IPS-20b (cell line): ENCODE results near the gene CEP95.

Experiments used
- H3K27ac ChIP-seq: one replicate; pipeline ENCODE4 v1.5.1; 2013; ENCODE audit warnings: low read length
- H3K27me3 ChIP-seq: 2 replicates; pipeline ENCODE4 v1.6.1; 2013; ENCODE audit warnings: mild to moderate bottlenecking, low read length, inconsistent platforms; ENCODE audit not compliant: insufficient read depth
- H3K36me3 ChIP-seq: 2 replicates; pipeline ENCODE4 v1.6.1; 2013; ENCODE audit warnings: low read depth, mild to moderate bottlenecking, inconsistent platforms, low read length, moderate library complexity; ENCODE audit not compliant: insufficient read depth
- H3K4me1 ChIP-seq: 2 replicates; pipeline ENCODE4 v1.6.1; 2013; ENCODE audit warnings: mild to moderate bottlenecking, control low read depth, inconsistent platforms, low read length, moderate library complexity; ENCODE audit not compliant: insufficient read depth
- H3K4me3 ChIP-seq: 2 replicates; pipeline ENCODE4 v1.5.1; 2013; ENCODE audit warnings: mild to moderate bottlenecking, low read length, inconsistent platforms
- H3K9ac ChIP-seq: 2 replicates; pipeline ENCODE4 v1.6.1; 2013; ENCODE audit warnings: low read depth, mild to moderate bottlenecking, inconsistent platforms, low read length, moderate library complexity
- H3K9me3 ChIP-seq: 2 replicates; pipeline ENCODE4 v1.6.1; 2013; ENCODE audit warnings: mild to moderate bottlenecking, low read depth, low read length, inconsistent platforms; ENCODE audit not compliant: insufficient read depth

Gene CEP95

GRCh38 chr17:64583038-64583437, 76.3 kb downstream of the CEP95 start:
- no peak overlapping the region for H3K4me3 ChIP-seq
- H3K4me1 ChIP-seq: peaks cover 4% of the 10 kb centered on the region; the same call in 1 of the 2 replicates
- no peaks in the 10 kb centered on the region for H3K27me3 ChIP-seq
- H3K36me3 ChIP-seq: peaks cover 33% of the 10 kb centered on the region
- H3K27ac ChIP-seq: no peak overlapping the region
- no peak overlapping the region for H3K9ac ChIP-seq
- H3K9me3 ChIP-seq: no peaks in the 10 kb centered on the region

DNA sequence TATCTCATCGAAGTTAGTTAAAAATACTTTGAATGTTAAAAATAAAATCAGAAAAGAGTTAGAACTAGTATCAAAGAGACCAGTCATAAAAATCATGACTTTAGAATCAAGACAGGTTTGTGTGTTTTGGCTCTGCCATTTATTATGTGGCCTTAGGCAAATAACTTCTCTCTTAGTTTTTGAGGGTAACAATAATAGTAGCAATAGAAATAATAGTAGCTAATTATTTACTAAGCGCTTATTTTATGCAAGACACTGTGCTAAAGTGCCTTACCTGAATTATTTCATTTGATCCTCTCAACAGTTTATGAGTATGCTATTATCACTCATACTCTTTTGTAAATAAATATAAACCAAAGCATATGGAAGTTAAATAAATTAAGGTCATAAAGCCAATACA, 78.4 kb downstream of the CEP95 start:
- H3K27me3 ChIP-seq: no peaks in the 10 kb centered on the region
- H3K4me3 ChIP-seq: no peak overlapping the region
- no peaks in the 10 kb centered on the region for H3K9me3 ChIP-seq
- no peak overlapping the region for H3K27ac ChIP-seq
- H3K9ac ChIP-seq: no peak overlapping the region
- H3K4me1 ChIP-seq: peaks cover 4% of the 10 kb centered on the region; the same call in 1 of the 2 replicates
- peaks cover 20% of the 10 kb centered on the region for H3K36me3 ChIP-seq
